ENCODE results near the gene MMP17.

GRCh38 chr12:131871677-131872076 lies 43.5 kb downstream of the MMP17 start:
- TF ChIP-seq, protein P1, sequence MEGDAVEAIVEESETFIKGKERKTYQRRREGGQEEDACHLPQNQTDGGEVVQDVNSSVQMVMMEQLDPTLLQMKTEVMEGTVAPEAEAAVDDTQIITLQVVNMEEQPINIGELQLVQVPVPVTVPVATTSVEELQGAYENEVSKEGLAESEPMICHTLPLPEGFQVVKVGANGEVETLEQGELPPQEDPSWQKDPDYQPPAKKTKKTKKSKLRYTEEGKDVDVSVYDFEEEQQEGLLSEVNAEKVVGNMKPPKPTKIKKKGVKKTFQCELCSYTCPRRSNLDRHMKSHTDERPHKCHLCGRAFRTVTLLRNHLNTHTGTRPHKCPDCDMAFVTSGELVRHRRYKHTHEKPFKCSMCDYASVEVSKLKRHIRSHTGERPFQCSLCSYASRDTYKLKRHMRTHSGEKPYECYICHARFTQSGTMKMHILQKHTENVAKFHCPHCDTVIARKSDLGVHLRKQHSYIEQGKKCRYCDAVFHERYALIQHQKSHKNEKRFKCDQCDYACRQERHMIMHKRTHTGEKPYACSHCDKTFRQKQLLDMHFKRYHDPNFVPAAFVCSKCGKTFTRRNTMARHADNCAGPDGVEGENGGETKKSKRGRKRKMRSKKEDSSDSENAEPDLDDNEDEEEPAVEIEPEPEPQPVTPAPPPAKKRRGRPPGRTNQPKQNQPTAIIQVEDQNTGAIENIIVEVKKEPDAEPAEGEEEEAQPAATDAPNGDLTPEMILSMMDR (IDR thresholded peaks at IDR 0.05): no peak
- TF ChIP-seq POLR2A (IDR thresholded peaks at IDR 0.05): no peak

Measured in ovary (tissue), 3 donors.